Esophagus squamous epithelium (tissue), 5 donors: ENCODE data around the gene MDFIC2. TPM values are rescaled to one million over a fixed set of nuclear protein-coding genes. Genes with fewer than 3 reads are reported as not detected.

Experiments
- DNase-seq: peaks from one replicate; lab custom pipeline; 2025; lab: John Stamatoyannopoulos, UW
- H3K27ac ChIP-seq, 4 donors: fragments of 200-600 bp; sonication (generic); one replicate each; pipeline ENCODE4 v1.5.1; 2016 to 2019; ENCODE audit warnings: mild to moderate bottlenecking in 1 of 4
- H3K27me3 ChIP-seq, 4 donors: fragments of 200-600 bp; sonication (generic); 1 replicate in 3 of 4; 2 replicates in 1 of 4; pipeline versions ENCODE4 v1.5.1 to v1.6.0; 2017 to 2021; ENCODE audit warnings: antibody characterized with exemption in 1 of 4
- H3K36me3 ChIP-seq, 3 donors: fragments of 200-600 bp; sonication (generic); one replicate each; pipeline ENCODE4 v1.5.1; 2016 to 2019
- H3K4me1 ChIP-seq, 3 donors: fragments of 200-600 bp; sonication (generic); one replicate each; pipeline ENCODE4 v1.5.1; 2017 to 2019
- H3K4me3 ChIP-seq, 4 donors: fragments of 200-600 bp; sonication (generic); 1 replicate in 3 of 4; 2 replicates in 1 of 4; pipeline ENCODE4 v1.5.1; 2016 to 2019; ENCODE audit warnings: mild to moderate bottlenecking in 2 of 4, moderate library complexity in 1 of 4
- H3K9me3 ChIP-seq, 3 donors: fragments of 200-600 bp; sonication (generic); one replicate each; pipeline ENCODE4 v1.5.1; 2016 to 2019
- CTCF ChIP-seq, 6 experiments: fragments of 450-650 bp in 4 of 6; fragments of 200-600 bp in 2 of 6; sonication (generic) in 2 of 6; IDR thresholded peaks; one replicate each; pipeline ENCODE4 v1.5.1; 2016 to 2019; ENCODE audit warnings: antibody characterized with exemption in 6 of 6, mild to moderate bottlenecking in 4 of 6, moderate library complexity in 4 of 6
- POLR2A ChIP-seq, 4 donors: fragments of 450-650 bp; IDR thresholded peaks; one replicate each; pipeline ENCODE4 v1.6.1; 2017; ENCODE audit warnings: antibody characterized with exemption in 4 of 4, mild to moderate bottlenecking in 4 of 4, moderate library complexity in 3 of 4
- WGBS, 2 donors: methylation state at CpG; one replicate each; pipeline ENCODE4 v1.1.5; 2018; 5-methylcytosine and 5-hydroxymethylcytosine counted together
- intact Hi-C: fragments of 100-400 bp; cut with DNase I; formaldehyde crosslinking; loops from one replicate; pipeline ENCODE4 v1.15.0; 2022
- total RNA-seq, 4 donors: library from RNA; depleted of rRNA; stranded (reverse); fragments of >200 nt; gene quantifications; one replicate each; pipeline ENCODE4 v1.1.0, GENCODE V29; 2016
- donor health status: DM: yes; HTN: yes; CAD: no.

The MDFIC2 gene
- total RNA-seq, 4 donors from 2014 or later: not detected

DNA sequence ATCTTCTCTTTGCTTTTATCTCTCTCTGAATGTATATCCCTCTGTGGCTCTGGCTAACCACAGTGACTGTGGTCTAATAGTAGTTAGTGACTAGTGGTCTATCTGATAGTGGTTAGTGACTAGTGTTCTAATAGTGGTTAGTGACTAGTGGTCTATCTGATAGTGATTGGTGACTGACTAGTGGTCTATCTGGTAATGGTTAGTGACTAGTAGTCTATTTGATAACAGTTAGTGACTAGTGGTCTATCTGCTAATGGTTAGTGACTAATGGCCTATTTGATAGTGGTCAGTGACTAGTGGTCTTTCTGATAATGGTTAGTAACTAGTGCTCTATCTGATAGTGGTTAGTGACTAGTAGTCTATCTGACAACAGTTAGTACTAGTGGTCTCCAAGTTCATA, 110.5 kb downstream of the MDFIC2 start:
- DNase-seq: no peak
- Histone ChIP-seq H3K36me3 (no peaks in the 10 kb centered on the region), H3K27ac (no peak overlapping the region), H3K4me3 (no peak overlapping the region), H3K4me1 (no peaks in the 10 kb centered on the region), H3K27me3 (no peaks in the 10 kb centered on the region), H3K9me3 (no peaks in the 10 kb centered on the region)
- no peak for TF ChIP-seq POLR2A (IDR thresholded peaks at IDR 0.05)
- no peak for TF ChIP-seq CTCF (IDR thresholded peaks at IDR 0.05)
- intact Hi-C loops: no loop called here

- no peaks in the 10 kb centered on the region for H3K36me3 ChIP-seq
- H3K27ac ChIP-seq: no peak overlapping the region
- peaks cover 0 to 4% (median 0%) of the 10 kb centered on the region in 4 donors for H3K27me3 ChIP-seq
- no peak for TF ChIP-seq CTCF (IDR thresholded peaks at IDR 0.05)
- TF ChIP-seq POLR2A (IDR thresholded peaks at IDR 0.05): no peak
- H3K4me1 ChIP-seq: no peaks in the 10 kb centered on the region
- DNase-seq: no peak
- no peak overlapping the region for H3K4me3 ChIP-seq
- H3K9me3 ChIP-seq: no peaks in the 10 kb centered on the region
- intact Hi-C loops: no loop called here
Measured at GRCh38 chr3:70189884-70190473, 122.5 kb downstream of the MDFIC2 start.

DNA sequence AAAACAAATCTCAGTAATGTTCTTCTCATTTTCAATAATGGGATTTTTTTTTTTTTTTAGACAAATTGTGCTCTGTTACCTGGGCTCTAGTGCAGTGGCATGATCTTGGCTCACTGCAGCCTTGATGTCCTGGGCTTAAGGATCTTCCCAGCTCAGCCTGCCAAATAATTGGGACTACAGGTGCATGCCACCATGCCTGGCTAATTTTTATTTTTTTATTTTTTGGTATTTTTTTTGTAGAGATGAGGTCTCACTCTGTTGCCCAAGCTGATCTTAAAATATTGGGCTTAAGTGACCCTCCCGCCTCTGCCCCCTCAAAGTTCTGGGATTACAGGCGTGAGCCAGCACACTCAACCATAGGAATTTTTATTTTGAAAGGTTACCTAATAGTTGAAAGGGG, 126.2 kb downstream of the MDFIC2 start:
- H3K27me3 ChIP-seq: peaks cover 0 to 4% (median 0%) of the 10 kb centered on the region in 4 donors
- no peak for TF ChIP-seq CTCF (IDR thresholded peaks at IDR 0.05)
- TF ChIP-seq POLR2A (IDR thresholded peaks at IDR 0.05): no peak
- no peak for DNase-seq
- H3K4me3 ChIP-seq: no peak overlapping the region
- WGBS, 2 donors: 88 to 100% methylated on average over 2 of the region's 2 CpGs
- intact Hi-C loops: no loop called here
- no peaks in the 10 kb centered on the region for H3K9me3 ChIP-seq
- H3K36me3 ChIP-seq: no peaks in the 10 kb centered on the region
- H3K27ac ChIP-seq: no peak overlapping the region
- no peaks in the 10 kb centered on the region for H3K4me1 ChIP-seq

GRCh38 chr3:70185661-70186060, 126.8 kb downstream of the MDFIC2 start:
- Histone ChIP-seq H3K27me3 (peaks cover 0 to 4% (median 0%) of the 10 kb centered on the region in 4 donors), H3K4me1 (no peaks in the 10 kb centered on the region), H3K36me3 (no peaks in the 10 kb centered on the region), H3K9me3 (no peaks in the 10 kb centered on the region), H3K4me3 (no peak overlapping the region), H3K27ac (no peak overlapping the region)
- WGBS, 2 donors: 80 to 86% methylated on average over 1 of the region's 1 CpG
- intact Hi-C loops: no loop called here
- DNase-seq: no peak
- no peak for TF ChIP-seq CTCF (IDR thresholded peaks at IDR 0.05)
- TF ChIP-seq POLR2A (IDR thresholded peaks at IDR 0.05): no peak

- H3K27me3 ChIP-seq: peaks cover 0 to 4% (median 0%) of the 10 kb centered on the region in 4 donors
- 63 to 72% methylated on average over 8 of the region's 8 CpGs for WGBS, 2 donors
- intact Hi-C loops: no loop called here
- no peaks in the 10 kb centered on the region for H3K9me3 ChIP-seq
- no peaks in the 10 kb centered on the region for H3K36me3 ChIP-seq
- TF ChIP-seq POLR2A (IDR thresholded peaks at IDR 0.05) (no peak), CTCF (IDR thresholded peaks at IDR 0.05) (no peak)
- no peak for DNase-seq
- H3K27ac ChIP-seq: no peak overlapping the region
- H3K4me1 ChIP-seq: no peaks in the 10 kb centered on the region
- H3K4me3 ChIP-seq: no peak overlapping the region
Measured at GRCh38 chr3:70183781-70184504, 128.5 kb downstream of the MDFIC2 start.
